ENCODE data around the gene NIT2.
"Not testable (repeated sequence)": the region's sequence is repeated elsewhere in the genome, so short reads cannot be mapped to it uniquely, and the experiment has no call there.

The NIT2 gene

GRCh38 chr3:100339786-100340185 is 5.2 kb downstream of the NIT2 start:
- no peak for DNase-seq

- no peak for DNase-seq
Measured at GRCh38 chr3:100340527-100340926, 6.0 kb downstream of the NIT2 start.

- no peak for DNase-seq
Measured at GRCh38 chr3:100348727-100349126, 14.2 kb downstream of the NIT2 start.

- DNase-seq = not testable (repeated sequence)
Measured at GRCh38 chr3:100351770-100352169, 17.2 kb downstream of the NIT2 start.

- no peak for DNase-seq
Measured at GRCh38 chr3:100352296-100353231, 18.0 kb downstream of the NIT2 start.

GRCh38 chr3:100354850-100355249 is 20.3 kb downstream of the NIT2 start:
- DNase-seq = no peak

- no peak for DNase-seq
Measured at GRCh38 chr3:100358413-100358812, 23.9 kb downstream of the NIT2 start.

- no peak for DNase-seq
Measured at GRCh38 chr3:100359035-100359434, 24.5 kb downstream of the NIT2 start.

GRCh38 chr3:100360757-100361496 is 26.4 kb downstream of the NIT2 start:
- DNase-seq = no peak

- DNase-seq = no peak
Measured at GRCh38 chr3:100361897-100362296, 27.3 kb downstream of the NIT2 start.

- no peak for DNase-seq
Measured at GRCh38 chr3:100364421-100364820, 29.9 kb downstream of the NIT2 start.

GRCh38 chr3:100366424-100366823 is 31.9 kb downstream of the NIT2 start:
- DNase-seq = no peak

- no peak for DNase-seq
Measured at GRCh38 chr3:100368441-100368840, 33.9 kb downstream of the NIT2 start.

- no peak for DNase-seq
Measured at GRCh38 chr3:100370756-100371155, 36.2 kb downstream of the NIT2 start.

- DNase-seq = no peak
Measured at GRCh38 chr3:100374521-100374920, 40.0 kb downstream of the NIT2 start.

GRCh38 chr3:100376301-100376700 is 41.7 kb downstream of the NIT2 start:
- no peak for DNase-seq

- DNase-seq = no peak
Measured at GRCh38 chr3:100384733-100385525, 50.4 kb downstream of the NIT2 start.

- DNase-seq = no peak
Measured at GRCh38 chr3:100386437-100387074, 52.0 kb downstream of the NIT2 start.

GRCh38 chr3:100389025-100389424 is 54.5 kb downstream of the NIT2 start:
- DNase-seq = no peak

- DNase-seq = no peak
Measured at GRCh38 chr3:100395679-100396431, 61.3 kb downstream of the NIT2 start.

GRCh38 chr3:100396967-100397366 is 62.4 kb downstream of the NIT2 start:
- DNase-seq = no peak

All from NCI-H345 (cell line).